Nephron progenitor cell (in vitro differentiated cells): ENCODE measurements around the gene EXPH5.
A peak's percentile ranks its signal among the peaks of the same experiment; 100 is the strongest.

Experiments used
- DNase-seq: peaks from one replicate; pipeline ENCODE4 v3.0.0; 2021
- H3K27ac Mint-ChIP-seq: 2 replicates; pipeline ENCODE4 v1.8.0; 2021; ENCODE audit warnings: mild to moderate bottlenecking, moderate library complexity, mixed read lengths
- H3K27me3 Mint-ChIP-seq: 2 replicates; pipeline ENCODE4 v1.8.0; 2021; ENCODE audit warnings: mild to moderate bottlenecking, low read depth, mixed read lengths; ENCODE audit not compliant: poor library complexity
- H3K36me3 Mint-ChIP-seq: 2 replicates; pipeline ENCODE4 v1.8.0; 2021; ENCODE audit warnings: low read depth, mixed read lengths
- H3K4me1 Mint-ChIP-seq: 2 replicates; pipeline ENCODE4 v1.8.0; 2021; ENCODE audit warnings: mixed read lengths
- H3K4me3 Mint-ChIP-seq: 2 replicates; pipeline ENCODE4 v1.8.0; 2021; ENCODE audit warnings: mild to moderate bottlenecking, moderate library complexity, mixed read lengths
- H3K9me3 Mint-ChIP-seq: 2 replicates; pipeline ENCODE4 v1.8.0; 2021; ENCODE audit warnings: mild to moderate bottlenecking, moderate library complexity, mixed read lengths
- TF ChIP-seq, protein P1 (sequence below): fragments of 200-600 bp; sonication (generic); IDR thresholded peaks from 2 replicates; pipeline ENCODE4 v1.5.0; 2021; ENCODE audit warnings: antibody characterized with exemption

Gene EXPH5

GRCh38 chr11:108559904-108560303, 33.7 kb downstream of the EXPH5 start:
- no peak for DNase-seq
- peaks cover 64% of the 10 kb centered on the region for H3K4me1 Mint-ChIP-seq
- no peaks in the 10 kb centered on the region for H3K36me3 Mint-ChIP-seq
- no peak overlapping the region for H3K4me3 Mint-ChIP-seq
- H3K27ac Mint-ChIP-seq = no peak overlapping the region
- TF ChIP-seq, protein P1, sequence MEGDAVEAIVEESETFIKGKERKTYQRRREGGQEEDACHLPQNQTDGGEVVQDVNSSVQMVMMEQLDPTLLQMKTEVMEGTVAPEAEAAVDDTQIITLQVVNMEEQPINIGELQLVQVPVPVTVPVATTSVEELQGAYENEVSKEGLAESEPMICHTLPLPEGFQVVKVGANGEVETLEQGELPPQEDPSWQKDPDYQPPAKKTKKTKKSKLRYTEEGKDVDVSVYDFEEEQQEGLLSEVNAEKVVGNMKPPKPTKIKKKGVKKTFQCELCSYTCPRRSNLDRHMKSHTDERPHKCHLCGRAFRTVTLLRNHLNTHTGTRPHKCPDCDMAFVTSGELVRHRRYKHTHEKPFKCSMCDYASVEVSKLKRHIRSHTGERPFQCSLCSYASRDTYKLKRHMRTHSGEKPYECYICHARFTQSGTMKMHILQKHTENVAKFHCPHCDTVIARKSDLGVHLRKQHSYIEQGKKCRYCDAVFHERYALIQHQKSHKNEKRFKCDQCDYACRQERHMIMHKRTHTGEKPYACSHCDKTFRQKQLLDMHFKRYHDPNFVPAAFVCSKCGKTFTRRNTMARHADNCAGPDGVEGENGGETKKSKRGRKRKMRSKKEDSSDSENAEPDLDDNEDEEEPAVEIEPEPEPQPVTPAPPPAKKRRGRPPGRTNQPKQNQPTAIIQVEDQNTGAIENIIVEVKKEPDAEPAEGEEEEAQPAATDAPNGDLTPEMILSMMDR = no peak
- H3K27me3 Mint-ChIP-seq = no peaks in the 10 kb centered on the region
- no peaks in the 10 kb centered on the region for H3K9me3 Mint-ChIP-seq

DNA sequence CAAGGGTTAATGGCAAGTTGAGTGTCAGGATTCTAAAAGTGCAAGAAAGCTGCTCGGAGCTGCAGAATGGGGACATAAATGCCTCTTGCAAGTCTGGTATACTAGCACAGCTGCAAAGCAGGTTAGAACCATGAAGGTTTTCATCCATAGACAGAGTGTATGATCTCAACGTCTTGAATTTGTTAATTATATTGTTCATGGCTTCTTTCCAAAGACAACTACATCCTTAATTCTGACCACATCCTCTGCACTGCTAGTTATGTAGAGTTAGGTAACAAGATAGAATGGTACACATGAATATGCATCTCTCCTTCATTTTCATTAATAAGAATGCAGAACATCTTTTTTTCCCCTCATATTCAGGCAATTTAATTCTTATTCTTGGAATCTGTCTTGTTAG, 34.2 kb downstream of the EXPH5 start:
- no peak overlapping the region for H3K4me3 Mint-ChIP-seq
- TF ChIP-seq, protein P1 = no peak
- H3K9me3 Mint-ChIP-seq = no peaks in the 10 kb centered on the region
- no peak overlapping the region for H3K27ac Mint-ChIP-seq
- no peak for DNase-seq
- H3K4me1 Mint-ChIP-seq = peaks cover 61% of the 10 kb centered on the region
- no peaks in the 10 kb centered on the region for H3K27me3 Mint-ChIP-seq
- H3K36me3 Mint-ChIP-seq = no peaks in the 10 kb centered on the region

DNA sequence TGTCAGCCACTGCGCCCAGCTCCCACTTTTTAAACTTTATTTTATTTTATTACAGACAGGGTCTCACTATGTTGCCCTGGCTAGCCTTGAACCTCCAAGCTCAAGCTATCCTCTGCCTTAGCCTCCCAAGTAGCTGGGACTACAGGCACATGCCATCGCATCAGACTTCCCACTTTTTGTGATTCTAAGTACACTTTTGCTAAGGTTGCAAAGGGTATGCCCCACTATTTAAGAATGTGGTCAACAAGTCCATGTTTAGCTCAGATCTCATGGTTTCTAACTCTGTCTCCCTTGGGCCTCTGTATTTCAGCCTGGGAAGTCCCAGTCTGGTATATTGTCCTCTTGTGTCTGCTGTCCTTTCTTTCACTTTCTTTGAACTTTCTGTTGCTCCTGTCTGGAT, 35.3 kb downstream of the EXPH5 start:
- Mint-ChIP-seq H3K9me3 (no peaks in the 10 kb centered on the region), H3K27ac (no peak overlapping the region), H3K4me3 (no peak overlapping the region), H3K4me1 (peaks cover 53% of the 10 kb centered on the region), H3K27me3 (no peaks in the 10 kb centered on the region), H3K36me3 (no peaks in the 10 kb centered on the region)
- TF ChIP-seq, protein P1 = no peak
- no peak for DNase-seq

DNA sequence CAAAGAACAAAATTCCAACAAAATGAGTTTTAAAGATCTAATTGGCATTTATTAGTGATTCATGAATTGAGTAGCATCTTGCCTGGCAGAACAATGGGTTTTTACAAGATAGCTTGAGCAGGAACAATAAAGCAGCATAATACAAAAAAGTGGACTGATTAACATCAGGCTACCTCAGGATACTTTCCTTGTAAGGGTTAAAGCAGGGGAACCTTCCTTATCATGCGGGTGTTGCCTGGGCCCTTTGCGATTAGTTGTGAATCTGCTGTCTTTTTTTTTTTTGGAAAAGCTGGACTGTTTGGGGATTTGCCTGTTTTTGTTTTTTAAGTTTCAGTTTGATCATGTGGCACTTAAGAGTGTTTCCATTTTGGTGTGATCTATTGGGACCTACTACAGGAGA, 37.5 kb downstream of the EXPH5 start:
- no peak for DNase-seq
- H3K4me1 Mint-ChIP-seq = peaks cover 50% of the 10 kb centered on the region
- H3K27me3 Mint-ChIP-seq = no peaks in the 10 kb centered on the region
- TF ChIP-seq, protein P1 = no peak
- H3K36me3 Mint-ChIP-seq = no peaks in the 10 kb centered on the region
- no peak overlapping the region for H3K27ac Mint-ChIP-seq
- no peak overlapping the region for H3K4me3 Mint-ChIP-seq
- no peaks in the 10 kb centered on the region for H3K9me3 Mint-ChIP-seq

DNA sequence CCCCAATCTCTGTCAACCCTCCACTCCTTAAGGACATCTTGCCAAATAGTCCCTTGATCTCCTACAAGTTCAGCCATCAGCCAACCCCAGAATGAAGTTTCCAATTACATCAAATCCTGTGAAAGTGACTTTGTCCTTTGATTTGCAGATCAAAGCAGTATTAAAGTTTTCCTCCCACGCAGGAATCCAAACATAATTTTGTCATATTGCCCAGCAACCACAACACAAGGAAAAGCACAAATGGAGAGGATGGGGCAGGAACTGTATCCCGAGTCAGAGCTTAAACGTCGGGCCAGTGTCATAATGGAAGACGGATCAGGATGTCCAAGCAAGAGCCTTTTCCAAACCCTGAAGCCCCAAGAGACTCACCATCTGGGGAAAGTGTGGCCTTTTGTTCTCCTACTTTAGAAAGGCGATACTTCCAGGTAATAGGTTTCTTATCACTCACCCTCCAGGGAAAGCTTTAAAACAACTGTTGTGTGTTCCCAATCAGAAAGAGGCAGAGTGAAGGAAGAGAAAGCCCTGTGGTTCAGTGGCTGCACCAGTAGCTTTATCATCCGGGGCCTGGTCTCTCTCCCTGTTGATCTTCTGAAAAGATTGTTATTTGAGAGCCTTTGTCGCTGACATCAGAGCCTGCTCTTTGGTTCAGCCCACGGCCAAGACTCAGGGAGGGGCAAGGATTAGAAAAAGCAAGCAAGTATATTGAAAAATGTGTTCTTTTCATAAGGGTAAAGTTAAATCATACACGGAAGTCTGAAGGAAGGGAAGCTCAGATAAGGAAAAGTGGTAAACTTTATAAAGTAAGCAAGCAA, 41.7 kb downstream of the EXPH5 start:
- H3K27me3 Mint-ChIP-seq = no peaks in the 10 kb centered on the region
- no peaks in the 10 kb centered on the region for H3K9me3 Mint-ChIP-seq
- no peaks in the 10 kb centered on the region for H3K36me3 Mint-ChIP-seq
- peak overlapping the region; percentile 99 for H3K27ac Mint-ChIP-seq
- H3K4me1 Mint-ChIP-seq = peaks cover 47% of the 10 kb centered on the region
- DNase-seq = peak; percentile 13
- peak overlapping the region; percentile 46 for H3K4me3 Mint-ChIP-seq
- TF ChIP-seq, protein P1 = no peak

DNA sequence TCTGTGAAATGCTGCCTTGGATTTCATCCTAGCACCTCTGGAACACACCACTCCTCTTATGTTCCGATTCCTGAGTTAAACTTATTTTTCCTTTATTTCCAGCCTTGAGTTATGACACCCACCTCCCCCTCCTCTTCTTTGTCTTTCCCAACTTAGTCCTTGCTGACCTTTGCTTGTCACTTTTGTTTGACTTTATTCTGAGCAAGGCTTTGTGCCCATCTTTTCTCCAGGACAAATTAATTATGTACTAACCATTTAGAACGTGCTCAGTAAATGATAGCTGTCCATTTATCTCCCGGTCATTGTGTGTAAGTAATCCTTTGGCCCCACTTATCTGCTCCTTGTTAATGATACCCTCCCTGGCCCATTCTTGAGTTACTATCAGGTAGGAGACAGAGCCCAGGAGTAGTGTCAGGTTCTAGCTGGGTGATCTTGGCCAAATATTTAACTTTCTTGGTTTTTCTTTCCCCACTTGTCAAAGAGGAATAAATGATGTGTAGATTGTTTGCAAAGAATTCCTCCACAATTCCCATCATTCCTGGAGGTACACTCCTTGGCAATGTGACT, 44.2 kb downstream of the EXPH5 start:
- Mint-ChIP-seq H3K9me3 (no peaks in the 10 kb centered on the region), H3K4me1 (peaks cover 41% of the 10 kb centered on the region), H3K36me3 (no peaks in the 10 kb centered on the region), H3K27me3 (no peaks in the 10 kb centered on the region), H3K4me3 (no peak overlapping the region), H3K27ac (peak overlapping the region; percentile 80)
- no peak for DNase-seq
- TF ChIP-seq, protein P1 = no peak
